Measurements from ENCODE around the gene DNASE1.
"Not testable (repeated sequence)": the region's sequence is repeated elsewhere in the genome, so short reads cannot be mapped to it uniquely, and the experiment has no call there.

Gene DNASE1, protein sequence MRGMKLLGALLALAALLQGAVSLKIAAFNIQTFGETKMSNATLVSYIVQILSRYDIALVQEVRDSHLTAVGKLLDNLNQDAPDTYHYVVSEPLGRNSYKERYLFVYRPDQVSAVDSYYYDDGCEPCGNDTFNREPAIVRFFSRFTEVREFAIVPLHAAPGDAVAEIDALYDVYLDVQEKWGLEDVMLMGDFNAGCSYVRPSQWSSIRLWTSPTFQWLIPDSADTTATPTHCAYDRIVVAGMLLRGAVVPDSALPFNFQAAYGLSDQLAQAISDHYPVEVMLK

GRCh38 chr16:3654249-3654991, at the start of gene DNASE1:
TSS of gene DNASE1 (plus strand) at chr16:3654691. CDS start at chr16:3655374, 683 bp downstream.
- DNase-seq (ENCODE audit: low spot score): peak; percentile 55

- no peak for DNase-seq (ENCODE audit: low spot score)
Observed at GRCh38 chr16:3606441-3606840, 48.0 kb upstream of the DNASE1 start.

DNA sequence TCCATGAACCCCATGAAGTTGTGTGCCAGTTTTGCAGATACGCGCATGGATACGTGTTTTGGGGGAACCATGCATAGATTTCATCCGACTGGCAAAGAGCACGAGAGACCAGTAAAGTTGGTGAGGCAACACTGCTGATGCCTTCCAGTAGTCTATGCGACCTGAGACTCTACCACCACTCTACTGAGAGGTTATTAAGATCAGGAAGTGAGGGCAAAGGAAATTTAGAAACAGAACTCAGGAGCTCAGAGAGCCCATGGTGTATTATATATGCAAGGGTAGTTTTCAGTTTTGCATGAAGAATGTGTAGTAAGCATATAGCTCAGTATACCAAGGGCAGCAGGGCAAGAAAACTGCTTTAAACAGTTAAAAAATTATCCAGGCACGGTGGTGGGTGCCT, 47.3 kb upstream of the DNASE1 start:
- no peak for DNase-seq (ENCODE audit: low spot score)

DNA sequence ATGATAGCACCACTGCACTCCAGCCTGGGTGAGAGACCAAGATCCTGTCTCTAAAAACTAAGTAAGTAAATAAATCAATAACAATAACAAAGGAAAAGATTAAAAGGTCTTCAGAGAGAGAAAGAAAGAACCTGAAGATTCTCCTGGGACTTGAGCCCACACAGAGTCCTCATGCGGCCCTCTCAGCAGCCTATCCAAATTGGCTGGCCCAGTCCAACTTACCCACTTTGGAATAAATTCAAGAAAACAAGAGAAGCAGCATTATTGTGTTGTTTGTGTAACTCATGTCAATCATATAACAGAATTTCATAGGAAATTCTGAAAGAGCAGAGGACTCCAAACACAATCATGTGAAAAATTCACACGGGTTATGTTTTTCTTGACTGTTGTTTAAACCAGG, 46.9 kb upstream of the DNASE1 start:
- DNase-seq (ENCODE audit: low spot score): no peak

- no peak for DNase-seq (ENCODE audit: low spot score)
Observed at GRCh38 chr16:3608069-3608468, 46.4 kb upstream of the DNASE1 start.

DNA sequence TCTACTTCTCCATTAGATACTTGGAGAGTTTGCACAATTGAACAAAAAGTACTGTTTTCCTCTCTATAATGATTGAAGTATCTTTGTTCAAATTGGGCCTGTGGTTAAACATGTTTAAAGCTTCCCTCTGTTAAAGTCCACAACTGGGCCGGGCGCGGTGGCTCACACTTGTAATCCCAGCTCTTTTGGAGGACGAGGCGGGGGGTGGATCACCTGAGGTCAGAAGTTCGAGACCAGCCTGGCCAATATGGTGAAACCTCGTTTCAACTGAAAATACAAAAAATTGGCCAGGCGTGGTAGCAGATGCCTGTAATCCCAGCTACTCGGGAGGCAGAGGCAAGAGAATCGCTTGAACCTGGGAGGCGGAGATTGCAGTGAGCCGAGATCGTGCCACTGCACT, 45.5 kb upstream of the DNASE1 start:
- DNase-seq (ENCODE audit: low spot score): not testable (repeated sequence)

GRCh38 chr16:3609895-3610697, 44.4 kb upstream of the DNASE1 start:
- no peak for DNase-seq (ENCODE audit: low spot score)

GRCh38 chr16:3610698-3611145, 43.8 kb upstream of the DNASE1 start:
- DNase-seq (ENCODE audit: low spot score): peak; percentile 22

GRCh38 chr16:3611146-3611975, 43.1 kb upstream of the DNASE1 start, which contains the start of gene SLX4:
TSS of gene SLX4 (minus strand) at chr16:3611606. CDS start at chr16:3608964, 2,642 bp downstream.
- peak; percentile 85 for DNase-seq (ENCODE audit: low spot score)

DNA sequence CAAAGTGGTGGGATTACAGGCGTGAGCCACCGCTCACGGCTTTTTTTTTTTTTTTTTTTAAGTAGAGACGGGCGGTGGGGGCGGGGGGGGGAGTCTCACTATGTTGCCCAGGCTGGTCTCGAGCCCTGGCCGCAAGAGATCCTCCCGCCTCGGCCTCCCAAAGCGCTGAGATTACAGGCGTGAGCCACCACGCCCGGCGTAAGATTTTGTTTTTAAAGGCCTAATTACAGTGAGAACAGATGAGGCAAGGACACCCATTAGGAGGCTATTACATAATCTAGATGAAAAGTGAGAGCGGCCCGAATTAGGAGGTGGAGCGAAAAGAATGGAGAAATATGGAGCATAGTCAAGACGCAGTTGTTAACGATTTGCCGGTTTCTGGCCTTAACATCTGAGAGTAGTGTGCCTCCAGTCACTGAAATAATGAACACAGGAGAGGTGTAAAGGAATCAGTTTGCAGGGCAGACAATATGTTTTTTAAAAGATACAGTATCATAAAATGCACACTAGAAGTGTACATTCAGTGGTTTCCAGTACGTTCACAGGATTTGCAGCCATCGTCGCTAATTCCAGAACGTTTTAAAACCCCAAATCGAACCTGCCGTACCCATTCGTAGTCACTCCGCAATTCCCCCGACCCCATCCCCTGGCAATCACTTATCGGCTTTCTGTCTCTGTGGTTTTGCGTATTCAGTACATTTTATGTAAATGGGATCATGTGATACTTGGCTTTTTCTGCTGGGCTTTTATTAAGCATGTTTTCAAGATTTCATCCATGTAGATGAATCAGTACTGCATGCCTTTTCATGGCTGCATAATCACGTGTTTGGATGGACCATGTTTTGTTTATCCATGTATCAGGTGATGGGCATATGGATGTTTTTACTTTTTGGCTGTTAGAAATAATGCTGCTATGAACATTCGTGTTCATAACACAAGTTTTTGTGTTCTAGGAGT, 41.7 kb upstream of the DNASE1 start:
- DNase-seq (ENCODE audit: low spot score): no peak

GRCh38 chr16:3618769-3619141, 35.7 kb upstream of the DNASE1 start:
- peak; percentile 14 for DNase-seq (ENCODE audit: low spot score)

DNA sequence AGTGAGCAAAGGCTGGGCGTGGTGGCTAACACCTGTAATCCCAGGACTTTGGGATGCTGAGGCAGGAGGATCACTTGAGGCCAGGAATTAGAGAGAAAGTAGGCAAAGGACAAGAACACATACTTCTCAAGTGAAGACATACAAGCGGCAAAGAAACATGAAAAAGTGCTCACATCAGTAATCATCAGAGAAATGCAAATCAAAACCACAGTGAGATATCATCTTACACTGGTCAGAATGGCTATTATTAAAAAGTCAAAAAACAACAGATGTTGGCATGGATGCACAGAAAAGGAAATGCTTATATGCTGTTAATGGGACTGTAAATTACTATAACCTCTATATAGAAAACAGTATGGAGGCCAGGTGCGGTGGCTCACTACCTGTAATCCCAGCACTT, 30.8 kb upstream of the DNASE1 start:
- DNase-seq (ENCODE audit: low spot score): no peak

DNA sequence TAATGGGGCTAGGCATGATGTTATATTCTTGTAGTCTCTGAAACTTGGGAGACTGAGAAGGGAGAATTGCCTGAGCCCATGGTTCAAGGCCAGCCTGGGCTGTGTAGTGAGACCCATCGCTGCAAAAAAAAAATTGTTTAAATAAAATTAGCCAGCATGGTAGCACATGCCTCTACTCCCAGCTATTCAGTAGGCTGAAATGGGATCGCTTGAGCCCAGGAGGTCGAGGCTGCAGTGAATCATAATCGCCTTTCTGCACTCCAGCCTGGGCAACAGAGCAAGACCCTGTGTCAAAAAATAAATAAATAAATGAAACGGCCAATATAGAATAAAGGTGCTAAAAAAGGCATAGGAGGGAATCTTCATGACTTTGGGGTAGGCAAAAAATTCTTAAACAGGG, 29.2 kb upstream of the DNASE1 start:
- DNase-seq (ENCODE audit: low spot score): no peak

DNA sequence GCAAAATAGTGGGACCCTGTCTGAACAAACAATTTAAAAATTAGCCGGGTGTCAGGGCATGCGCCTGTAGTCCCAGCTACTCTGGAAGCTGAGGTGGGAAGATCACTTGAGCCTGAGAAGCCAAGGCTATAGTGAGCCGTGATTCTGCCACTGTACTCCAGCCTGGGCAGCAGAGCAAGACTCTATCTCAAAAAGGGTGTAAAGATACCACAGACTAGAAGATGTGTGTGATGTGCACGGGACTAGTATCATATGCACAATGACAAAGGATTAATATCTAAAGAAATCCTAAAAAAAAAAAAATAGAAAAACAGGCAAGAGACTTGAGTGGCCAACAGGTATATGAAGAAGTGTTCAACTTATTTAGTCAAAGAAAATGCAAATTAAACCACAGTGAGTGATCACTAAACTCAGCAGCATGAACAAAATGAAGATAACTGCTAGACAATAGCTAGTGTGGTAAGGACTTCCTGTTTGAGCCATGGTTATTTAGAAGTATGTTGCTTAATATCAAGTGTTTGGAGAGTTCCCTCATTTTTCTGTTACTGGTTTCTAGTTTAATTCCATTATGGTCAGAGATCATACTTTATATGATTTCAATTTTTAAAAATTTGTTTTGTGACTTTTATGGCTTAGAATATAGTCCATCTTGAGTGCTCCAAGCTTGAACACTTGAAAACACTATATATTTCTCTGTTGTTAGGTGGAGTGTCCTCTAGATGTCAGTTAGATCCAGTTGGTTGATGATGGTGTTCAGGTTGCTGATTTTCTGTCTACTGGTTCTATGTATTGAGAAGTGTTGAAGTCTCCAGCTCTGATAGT, 28.4 kb upstream of the DNASE1 start:
- DNase-seq (ENCODE audit: low spot score): peak; percentile 17

DNA sequence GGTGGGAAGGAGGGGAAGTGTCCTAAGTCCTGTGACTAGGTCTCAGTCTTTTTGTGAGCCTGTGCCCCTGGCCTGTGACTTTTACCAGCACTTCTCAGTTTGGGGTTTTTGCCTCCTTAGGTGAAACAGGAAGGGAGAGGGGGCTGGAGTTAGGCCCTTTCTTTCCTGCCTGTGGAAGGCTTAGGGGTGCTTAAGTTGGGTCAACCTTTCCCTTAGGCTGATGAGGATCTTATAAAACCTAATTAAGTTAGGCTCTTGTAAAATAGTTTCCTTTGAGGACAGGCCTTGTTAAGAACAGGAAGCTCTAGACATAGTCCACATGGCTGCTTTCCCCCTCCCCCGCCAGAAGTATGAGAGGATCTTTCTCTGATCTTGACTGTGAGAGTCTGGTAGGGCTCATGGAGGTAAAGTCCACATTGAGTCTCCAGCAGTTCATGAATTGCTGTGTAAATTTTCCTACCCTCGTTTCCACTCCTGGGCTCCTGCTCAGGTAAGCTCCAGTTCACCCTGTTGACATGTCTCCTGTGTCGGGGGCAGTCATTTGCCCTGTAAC, 17.0 kb upstream of the DNASE1 start:
- DNase-seq (ENCODE audit: low spot score): no peak

DNA sequence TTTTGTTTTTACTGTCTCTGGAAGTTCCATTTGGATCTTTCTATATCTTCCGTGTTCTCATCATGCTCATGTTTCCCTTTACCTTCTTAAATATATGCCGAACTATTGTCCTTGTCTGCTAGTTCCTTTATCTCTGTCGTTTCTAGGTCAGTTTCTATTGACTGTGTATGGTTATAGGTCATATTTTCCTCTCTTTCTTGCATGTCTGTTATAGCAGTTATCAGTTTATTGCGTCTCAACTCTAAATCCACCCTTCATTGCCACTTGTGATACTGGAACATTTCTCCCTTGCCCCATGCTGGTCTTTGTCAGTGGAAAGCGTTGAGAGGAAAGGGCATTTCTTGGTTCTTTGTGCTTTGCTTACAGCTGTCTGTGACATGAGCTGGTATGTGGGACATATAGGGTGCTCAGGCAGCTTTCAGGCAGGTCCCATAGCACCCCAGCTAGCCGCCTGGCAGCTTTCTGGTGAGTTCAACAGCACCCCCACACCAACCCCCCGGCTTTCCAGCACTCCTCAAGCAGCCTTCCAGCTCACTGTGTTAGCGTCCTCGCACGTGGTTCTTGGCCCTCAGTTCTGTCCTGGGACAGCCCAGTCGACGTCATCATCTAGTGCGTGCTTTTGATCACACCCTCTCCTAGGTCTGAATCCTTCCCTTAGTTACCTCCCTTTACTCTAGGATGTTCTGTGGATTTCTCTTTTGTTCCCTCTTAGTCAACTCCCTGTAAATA, 15.4 kb upstream of the DNASE1 start:
- DNase-seq (ENCODE audit: low spot score): no peak

- DNase-seq (ENCODE audit: low spot score): no peak
Observed at GRCh38 chr16:3640207-3640606, 14.3 kb upstream of the DNASE1 start.

GRCh38 chr16:3640632-3641501, 13.6 kb upstream of the DNASE1 start:
- DNase-seq (ENCODE audit: low spot score): no peak
